Vagina (tissue), 2 donors: Measurements from ENCODE around the gene ZNF423. TPM values are rescaled to one million over a fixed set of nuclear protein-coding genes. Genes with fewer than 3 reads are reported as not detected.

Experiments used
- DNase-seq, 2 donors: peaks; one replicate each; pipeline ENCODE4 v3.0.0-alpha.2; 2017; ENCODE audit errors: extremely low spot score in 2 of 2
- H3K27ac ChIP-seq: fragments of 200-600 bp; sonication (generic); one replicate; pipeline ENCODE4 v1.5.1; 2019
- H3K27me3 ChIP-seq: fragments of 200-600 bp; sonication (generic); one replicate; pipeline ENCODE4 v1.5.1; 2019
- H3K36me3 ChIP-seq, 2 donors: fragments of 200-600 bp; sonication (generic); one replicate each; pipeline ENCODE4 v1.5.1; 2017 to 2019
- H3K4me1 ChIP-seq: fragments of 200-600 bp; sonication (generic); one replicate; pipeline ENCODE4 v1.5.1; 2019
- H3K4me3 ChIP-seq, 2 donors: fragments of 200-600 bp; sonication (generic); 1 replicate in 1 of 2; 2 replicates in 1 of 2; pipeline ENCODE4 v1.5.1; 2016 to 2019
- H3K9me3 ChIP-seq: fragments of 200-600 bp; sonication (generic); one replicate; pipeline ENCODE4 v1.5.1; 2019
- CTCF ChIP-seq, 3 experiments: fragments of 450-650 bp in 2 of 3; fragments of 200-600 bp in 1 of 3; sonication (generic) in 1 of 3; IDR thresholded peaks; one replicate each; pipeline ENCODE4 v1.5.1; 2017 to 2019; ENCODE audit warnings: antibody characterized with exemption in 3 of 3, mild to moderate bottlenecking in 2 of 3, moderate library complexity in 2 of 3
- POLR2A ChIP-seq, 2 donors: fragments of 450-650 bp; IDR thresholded peaks; one replicate each; pipeline ENCODE4 v1.6.1; 2017; ENCODE audit warnings: antibody characterized with exemption in 2 of 2, mild to moderate bottlenecking in 2 of 2, moderate library complexity in 2 of 2
- POLR2AphosphoS5 ChIP-seq, 2 donors: sonication (generic); formaldehyde crosslinking; IDR thresholded peaks; one replicate each; pipeline ENCODE4 v1.9.0; 2017; ENCODE audit warnings: antibody characterized with exemption in 2 of 2, mild to moderate bottlenecking in 2 of 2, low read depth in 1 of 2; ENCODE audit not compliant: insufficient read depth in 1 of 2
- intact Hi-C: fragments of 100-400 bp; cut with DNase I; formaldehyde crosslinking; loops from one replicate; pipeline ENCODE4 v1.15.1; 2023
- total RNA-seq: library from RNA; depleted of rRNA; stranded (reverse); fragments of >200 nt; gene quantifications from one replicate; pipeline ENCODE4 v1.2.3, GENCODE V29; 2016

The ZNF423 gene
- total RNA-seq, 1 donor from 2014 or later: 10.3 TPM

- H3K4me3 ChIP-seq: no peak overlapping the region
- no peaks in the 10 kb centered on the region for H3K9me3 ChIP-seq
- DNase-seq: no peak
- no peak for TF ChIP-seq CTCF (IDR thresholded peaks at IDR 0.05)
- TF ChIP-seq POLR2A (IDR thresholded peaks at IDR 0.05): no peak
- TF ChIP-seq POLR2AphosphoS5 (IDR thresholded peaks at IDR 0.05; ENCODE audit: insufficient read depth in 1 of 2, low read depth in 1 of 2): no peak
- no peaks in the 10 kb centered on the region for H3K4me1 ChIP-seq
- no peaks in the 10 kb centered on the region for H3K27me3 ChIP-seq
- H3K36me3 ChIP-seq: no peaks in the 10 kb centered on the region
- no peak overlapping the region for H3K27ac ChIP-seq
- intact Hi-C loops: no loop called here
Measured at GRCh38 chr16:49478107-49478506, 377.8 kb downstream of the ZNF423 start.

GRCh38 chr16:49477250-49477895 is 378.5 kb downstream of the ZNF423 start:
- H3K27me3 ChIP-seq: no peaks in the 10 kb centered on the region
- intact Hi-C loops: no loop called here

GRCh38 chr16:49474741-49475140 is 381.2 kb downstream of the ZNF423 start:
- TF ChIP-seq POLR2AphosphoS5 (IDR thresholded peaks at IDR 0.05; ENCODE audit: insufficient read depth in 1 of 2, low read depth in 1 of 2) (no peak), CTCF (IDR thresholded peaks at IDR 0.05) (no peak)
- no peaks in the 10 kb centered on the region for H3K4me1 ChIP-seq
- intact Hi-C loops: no loop called here
- H3K36me3 ChIP-seq: no peaks in the 10 kb centered on the region
- H3K9me3 ChIP-seq: no peaks in the 10 kb centered on the region
- DNase-seq: no peak
- no peak overlapping the region for H3K4me3 ChIP-seq
- H3K27me3 ChIP-seq: no peaks in the 10 kb centered on the region
- no peak overlapping the region for H3K27ac ChIP-seq

More at GRCh38 chr16:49477250-49477895, 378.5 kb downstream of the ZNF423 start:
- H3K4me1 ChIP-seq: no peaks in the 10 kb centered on the region
- H3K9me3 ChIP-seq: no peaks in the 10 kb centered on the region
- no peak overlapping the region for H3K4me3 ChIP-seq
- no peaks in the 10 kb centered on the region for H3K36me3 ChIP-seq
- TF ChIP-seq POLR2AphosphoS5 (IDR thresholded peaks at IDR 0.05; ENCODE audit: insufficient read depth in 1 of 2, low read depth in 1 of 2): no peak
- TF ChIP-seq POLR2A (IDR thresholded peaks at IDR 0.05): no peak
- TF ChIP-seq CTCF (IDR thresholded peaks at IDR 0.05): no peak
- H3K27ac ChIP-seq: no peak overlapping the region
- DNase-seq: no peak

GRCh38 chr16:49473773-49474172 is 382.1 kb downstream of the ZNF423 start:
- no peak overlapping the region for H3K4me3 ChIP-seq
- TF ChIP-seq POLR2AphosphoS5 (IDR thresholded peaks at IDR 0.05; ENCODE audit: insufficient read depth in 1 of 2, low read depth in 1 of 2) (no peak), POLR2A (IDR thresholded peaks at IDR 0.05) (no peak), CTCF (IDR thresholded peaks at IDR 0.05) (no peak)
- H3K27me3 ChIP-seq: no peaks in the 10 kb centered on the region
- no peak for DNase-seq
- intact Hi-C loops: no loop called here
- H3K27ac ChIP-seq: no peak overlapping the region
- no peaks in the 10 kb centered on the region for H3K4me1 ChIP-seq
- H3K9me3 ChIP-seq: no peaks in the 10 kb centered on the region
- H3K36me3 ChIP-seq: no peaks in the 10 kb centered on the region

GRCh38 chr16:49473131-49473530 is 382.8 kb downstream of the ZNF423 start:
- no peak for TF ChIP-seq CTCF (IDR thresholded peaks at IDR 0.05)
- no peak for TF ChIP-seq POLR2A (IDR thresholded peaks at IDR 0.05)
- TF ChIP-seq POLR2AphosphoS5 (IDR thresholded peaks at IDR 0.05; ENCODE audit: insufficient read depth in 1 of 2, low read depth in 1 of 2): no peak
- no peak for DNase-seq
- intact Hi-C loops: no loop called here
- H3K27ac ChIP-seq: no peak overlapping the region
- no peaks in the 10 kb centered on the region for H3K4me1 ChIP-seq
- H3K4me3 ChIP-seq: no peak overlapping the region
- H3K36me3 ChIP-seq: no peaks in the 10 kb centered on the region
- H3K9me3 ChIP-seq: no peaks in the 10 kb centered on the region
- no peaks in the 10 kb centered on the region for H3K27me3 ChIP-seq
